SU-DHL-6 (cell line): ENCODE data around the gene MNAT1.

Experiments used
- H2AFZ ChIP-seq: fragments of 200-600 bp; sonication (generic); 2 replicates; pipeline ENCODE4 v1.6.1; 2014; ENCODE audit warnings: low read depth, mild to moderate bottlenecking, moderate library complexity, mixed read lengths, antibody characterized with exemption, low read length; ENCODE audit not compliant: severe bottlenecking
- H3F3A ChIP-seq: fragments of 200-600 bp; shearing (Covaris generic); 2 replicates; pipeline ENCODE4 v1.6.0; 2016; ENCODE audit warnings: antibody characterized with exemption, mild to moderate bottlenecking; ENCODE audit not compliant: insufficient read depth
- H3K27ac ChIP-seq: fragments of 200-600 bp; sonication (generic); 2 replicates; pipeline ENCODE4 v1.5.1; 2016; ENCODE audit warnings: low read depth, mild to moderate bottlenecking, low read length, moderate library complexity, mixed read lengths
- H3K27me3 ChIP-seq: fragments of 200-600 bp; sonication (generic), shearing (Covaris generic); 2 replicates; pipeline ENCODE4 v1.6.0; 2014; ENCODE audit warnings: mild to moderate bottlenecking, low read length
- H3K36me3 ChIP-seq: fragments of 200-600 bp; sonication (generic); 2 replicates; pipeline ENCODE4 v1.6.1; 2014; ENCODE audit warnings: mild to moderate bottlenecking, low read length, mixed read lengths
- H3K4me2 ChIP-seq: fragments of 300-600, 200-600 bp; shearing (Covaris generic), sonication (generic); 2 replicates; pipeline ENCODE4 v1.6.0; 2014; ENCODE audit warnings: low read length, low read depth, mild to moderate bottlenecking; ENCODE audit not compliant: poor library complexity, severe bottlenecking
- H3K4me3 ChIP-seq: fragments of 200-600 bp; sonication (generic); 2 replicates; pipeline ENCODE4 v1.5.1; 2014; ENCODE audit warnings: antibody characterized with exemption, low read length, mild to moderate bottlenecking, mixed read lengths; ENCODE audit not compliant: insufficient read depth, poor library complexity, severe bottlenecking
- H3K79me2 ChIP-seq: fragments of 200-600 bp; sonication (generic); 2 replicates; pipeline ENCODE4 v1.6.1; 2014; ENCODE audit warnings: mild to moderate bottlenecking, low read length, moderate library complexity; ENCODE audit not compliant: insufficient read depth
- H3K9ac ChIP-seq: fragments of 200-600 bp; sonication (generic); 2 replicates; pipeline ENCODE4 v1.7.0; 2014; ENCODE audit warnings: mild to moderate bottlenecking, low read length
- H3K9me2 ChIP-seq: fragments of 200-600 bp; sonication (generic); replicated peaks from 2 replicates; pipeline ENCODE4 v1.6.1; 2014; ENCODE audit warnings: low read length; ENCODE audit not compliant: insufficient read depth
- H3K9me3 ChIP-seq: fragments of 200-600 bp; sonication (generic); 2 replicates; pipeline ENCODE4 v1.6.1; 2014; ENCODE audit warnings: low read length, mixed read lengths; ENCODE audit not compliant: insufficient read depth
- H4K20me1 ChIP-seq: fragments of 200-600 bp; sonication (generic); 2 replicates; pipeline ENCODE4 v1.6.1; 2014; ENCODE audit warnings: low read depth, mild to moderate bottlenecking, antibody characterized with exemption, low read length, moderate library complexity, mixed read lengths
- CTCF ChIP-seq: fragments of 200-600 bp; sonication (generic); IDR thresholded peaks from one replicate; pipeline ENCODE4 v1.5.1; 2017; ENCODE audit warnings: antibody characterized with exemption, mild to moderate bottlenecking, low read length, moderate library complexity; ENCODE audit not compliant: insufficient read depth, poor library complexity, severe bottlenecking
- EZH2phosphoT487 ChIP-seq: fragments of 200-600 bp; sonication (generic), shearing (Covaris generic); conservative IDR thresholded peaks from 2 replicates; pipeline ENCODE4 v1.6.1; 2018; ENCODE audit warnings: mild to moderate bottlenecking, antibody characterized with exemption, low read length, moderate library complexity, mixed read lengths

The MNAT1 gene

GRCh38 chr14:60893911-60894310 is 159.3 kb downstream of the MNAT1 start:
- H3K9ac ChIP-seq: no peak overlapping the region
- no peaks in the 10 kb centered on the region for H3F3A ChIP-seq
- TF ChIP-seq EZH2phosphoT487: no peak
- TF ChIP-seq CTCF: no peak
- no peaks in the 10 kb centered on the region for H3K36me3 ChIP-seq
- no peak overlapping the region for H2AFZ ChIP-seq
- H3K4me2 ChIP-seq: no peak overlapping the region
- no peaks in the 10 kb centered on the region for H3K79me2 ChIP-seq
- H4K20me1 ChIP-seq: no peaks in the 10 kb centered on the region
- no peaks in the 10 kb centered on the region for H3K9me3 ChIP-seq
- no peaks in the 10 kb centered on the region for H3K27me3 ChIP-seq
- no peak overlapping the region for H3K4me3 ChIP-seq
- no peaks in the 10 kb centered on the region for H3K9me2 ChIP-seq
- no peak overlapping the region for H3K27ac ChIP-seq

DNA sequence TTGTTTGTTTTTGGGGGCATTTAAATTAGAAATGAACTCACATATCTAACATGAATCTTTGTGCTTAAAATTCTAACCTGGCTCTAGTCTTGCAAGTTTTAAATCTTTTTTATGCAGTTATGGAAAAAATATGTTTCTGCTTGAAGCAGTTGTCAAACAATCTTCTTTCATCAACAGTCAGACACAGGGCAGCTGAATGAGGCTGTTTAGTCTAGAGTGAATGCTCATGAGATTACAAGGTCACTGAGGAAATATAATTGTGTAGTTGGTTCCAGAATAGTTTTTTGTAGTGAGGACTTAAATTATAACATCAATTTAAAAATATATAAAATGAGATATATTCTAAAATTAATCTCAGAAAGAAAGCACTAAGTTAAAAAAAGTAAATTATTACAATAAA is 169.8 kb downstream of the MNAT1 start:
- Histone ChIP-seq H3F3A (no peaks in the 10 kb centered on the region; the same call in 1 of the 2 replicates), H3K27ac (no peak overlapping the region), H3K36me3 (no peaks in the 10 kb centered on the region), H4K20me1 (no peaks in the 10 kb centered on the region), H2AFZ (no peak overlapping the region), H3K79me2 (no peaks in the 10 kb centered on the region), H3K9me3 (no peaks in the 10 kb centered on the region), H3K9me2 (no peaks in the 10 kb centered on the region), H3K4me2 (no peak overlapping the region), H3K4me3 (no peak overlapping the region), H3K9ac (no peak overlapping the region), H3K27me3 (no peaks in the 10 kb centered on the region)
- TF ChIP-seq CTCF (no peak), EZH2phosphoT487 (no peak)

GRCh38 chr14:60905923-60906322 is 171.4 kb downstream of the MNAT1 start:
- Histone ChIP-seq H3K9me3 (no peaks in the 10 kb centered on the region), H3K9me2 (no peaks in the 10 kb centered on the region), H3K4me2 (no peak overlapping the region), H3F3A (no peaks in the 10 kb centered on the region; the same call in 1 of the 2 replicates), H4K20me1 (no peaks in the 10 kb centered on the region), H3K27me3 (no peaks in the 10 kb centered on the region), H3K9ac (no peak overlapping the region), H3K36me3 (no peaks in the 10 kb centered on the region), H3K4me3 (no peak overlapping the region), H3K27ac (no peak overlapping the region), H2AFZ (no peak overlapping the region), H3K79me2 (no peaks in the 10 kb centered on the region)
- TF ChIP-seq EZH2phosphoT487 (no peak), CTCF (no peak)

- H3K9ac ChIP-seq: no peak overlapping the region
- H3K27me3 ChIP-seq: no peaks in the 10 kb centered on the region
- H3K9me2 ChIP-seq: no peaks in the 10 kb centered on the region
- H3K79me2 ChIP-seq: no peaks in the 10 kb centered on the region
- no peak overlapping the region for H2AFZ ChIP-seq
- H4K20me1 ChIP-seq: no peaks in the 10 kb centered on the region
- H3K36me3 ChIP-seq: no peaks in the 10 kb centered on the region
- no peak overlapping the region for H3K4me2 ChIP-seq
- TF ChIP-seq EZH2phosphoT487 (no peak), CTCF (no peak)
- H3K4me3 ChIP-seq: no peak overlapping the region
- H3K27ac ChIP-seq: no peak overlapping the region
- no peaks in the 10 kb centered on the region for H3K9me3 ChIP-seq
- H3F3A ChIP-seq: no peaks in the 10 kb centered on the region
These were observed 181.2 kb downstream of the MNAT1 start for GRCh38 chr14:60915781-60916180.
